ENCODE data around the gene MYO7B.

GRCh38 chr2:127630864-127631540 is 95.5 kb downstream of the MYO7B start:
- TF ChIP-seq, protein P1, sequence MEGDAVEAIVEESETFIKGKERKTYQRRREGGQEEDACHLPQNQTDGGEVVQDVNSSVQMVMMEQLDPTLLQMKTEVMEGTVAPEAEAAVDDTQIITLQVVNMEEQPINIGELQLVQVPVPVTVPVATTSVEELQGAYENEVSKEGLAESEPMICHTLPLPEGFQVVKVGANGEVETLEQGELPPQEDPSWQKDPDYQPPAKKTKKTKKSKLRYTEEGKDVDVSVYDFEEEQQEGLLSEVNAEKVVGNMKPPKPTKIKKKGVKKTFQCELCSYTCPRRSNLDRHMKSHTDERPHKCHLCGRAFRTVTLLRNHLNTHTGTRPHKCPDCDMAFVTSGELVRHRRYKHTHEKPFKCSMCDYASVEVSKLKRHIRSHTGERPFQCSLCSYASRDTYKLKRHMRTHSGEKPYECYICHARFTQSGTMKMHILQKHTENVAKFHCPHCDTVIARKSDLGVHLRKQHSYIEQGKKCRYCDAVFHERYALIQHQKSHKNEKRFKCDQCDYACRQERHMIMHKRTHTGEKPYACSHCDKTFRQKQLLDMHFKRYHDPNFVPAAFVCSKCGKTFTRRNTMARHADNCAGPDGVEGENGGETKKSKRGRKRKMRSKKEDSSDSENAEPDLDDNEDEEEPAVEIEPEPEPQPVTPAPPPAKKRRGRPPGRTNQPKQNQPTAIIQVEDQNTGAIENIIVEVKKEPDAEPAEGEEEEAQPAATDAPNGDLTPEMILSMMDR (IDR thresholded peaks at IDR 0.05; ENCODE audit: poor library complexity), result no peak
- TF ChIP-seq EZH2 (IDR thresholded peaks at IDR 0.05; ENCODE audit: borderline replicate concordance), result no peak
- TF ChIP-seq EZH2phosphoT487 (IDR thresholded peaks at IDR 0.05; ENCODE audit: low read depth, severe bottlenecking, unreplicated experiment), result no peak

All from hepatocyte (in vitro differentiated cells).